NCI-H1105 (cell line): ENCODE results near the gene ADCY1.

Source experiments
- DNase-seq: peaks from one replicate; lab custom pipeline; 2025; lab: John Stamatoyannopoulos, UW

Gene ADCY1

GRCh38 chr7:45578022-45578421 lies 3.9 kb downstream of the ADCY1 start:
- no peak for DNase-seq

DNA sequence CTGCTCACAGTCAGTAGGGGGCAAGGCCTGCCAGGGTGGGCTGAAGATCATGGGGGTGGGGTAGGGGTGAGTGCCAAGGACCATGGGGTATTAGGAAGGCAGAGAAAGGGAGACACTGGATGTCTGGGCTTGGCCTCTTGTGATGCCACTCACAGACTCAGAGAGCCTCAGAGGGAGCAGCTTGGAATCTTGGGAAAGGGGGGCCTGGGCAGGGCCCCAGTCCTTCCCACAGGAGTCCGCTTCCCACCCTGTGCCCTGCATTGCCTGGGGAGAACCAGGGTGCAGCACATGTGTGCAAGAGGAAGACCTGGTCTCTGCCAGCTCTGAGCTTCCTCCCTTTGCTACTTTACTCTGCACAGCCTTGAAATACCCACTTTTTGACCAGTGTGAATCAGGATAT lies 4.3 kb downstream of the ADCY1 start:
- DNase-seq = no peak

DNA sequence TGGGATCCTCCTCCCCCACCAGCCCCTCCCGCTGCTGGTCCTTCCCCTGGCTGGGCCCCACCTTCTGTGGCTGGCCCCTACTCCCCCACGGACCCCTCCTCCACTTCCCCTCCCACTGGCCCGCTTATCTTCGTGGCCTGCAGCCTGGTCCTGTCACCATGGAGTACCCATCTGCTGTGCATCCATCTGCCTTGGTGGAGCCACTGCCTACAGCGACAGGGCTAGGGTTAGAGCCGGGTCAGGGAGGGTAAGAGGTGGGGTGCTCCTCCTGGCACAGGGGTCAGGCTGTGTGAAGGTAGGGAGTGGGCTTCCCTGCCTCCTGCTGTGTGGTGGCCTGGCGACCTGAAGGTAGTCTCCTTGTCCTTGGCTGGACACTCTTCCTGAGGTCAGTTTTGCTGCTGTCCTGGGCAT lies 5.2 kb downstream of the ADCY1 start:
- no peak for DNase-seq

GRCh38 chr7:45580053-45580872 lies 6.1 kb downstream of the ADCY1 start:
- peak; percentile 8 for DNase-seq

GRCh38 chr7:45581271-45581780 lies 7.2 kb downstream of the ADCY1 start:
- no peak for DNase-seq

DNA sequence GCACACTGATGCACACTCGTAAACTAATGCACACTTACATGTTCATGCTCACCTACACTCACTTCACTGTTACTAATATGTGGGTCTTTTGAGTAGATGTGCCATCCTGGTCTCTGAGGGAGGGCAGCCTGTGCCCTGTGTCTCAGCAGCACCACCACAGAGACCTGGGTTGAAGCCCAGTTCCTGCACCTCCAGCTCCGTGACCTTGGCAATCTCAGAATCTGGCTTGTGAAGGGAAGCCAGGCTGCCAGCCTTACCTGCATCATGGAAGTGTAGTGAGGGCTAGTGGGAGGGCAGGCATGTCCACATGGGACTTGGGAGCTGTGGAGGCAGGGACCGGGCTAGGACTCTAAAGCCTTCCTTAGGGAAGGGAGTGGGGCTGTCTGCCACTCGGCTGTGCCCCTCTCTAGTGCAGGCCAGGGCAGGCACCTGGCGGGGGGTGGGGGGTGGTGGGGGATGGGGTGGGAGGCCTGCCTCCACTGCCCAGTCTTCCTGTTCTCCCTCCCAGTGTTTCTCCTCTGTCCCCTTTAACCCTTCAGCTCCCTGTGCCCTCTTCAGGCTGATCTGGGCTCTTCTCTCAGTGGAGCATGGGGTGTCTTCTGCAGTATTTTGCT lies 8.1 kb downstream of the ADCY1 start:
- DNase-seq = no peak

GRCh38 chr7:45582868-45583277 lies 8.7 kb downstream of the ADCY1 start:
- DNase-seq = no peak

DNA sequence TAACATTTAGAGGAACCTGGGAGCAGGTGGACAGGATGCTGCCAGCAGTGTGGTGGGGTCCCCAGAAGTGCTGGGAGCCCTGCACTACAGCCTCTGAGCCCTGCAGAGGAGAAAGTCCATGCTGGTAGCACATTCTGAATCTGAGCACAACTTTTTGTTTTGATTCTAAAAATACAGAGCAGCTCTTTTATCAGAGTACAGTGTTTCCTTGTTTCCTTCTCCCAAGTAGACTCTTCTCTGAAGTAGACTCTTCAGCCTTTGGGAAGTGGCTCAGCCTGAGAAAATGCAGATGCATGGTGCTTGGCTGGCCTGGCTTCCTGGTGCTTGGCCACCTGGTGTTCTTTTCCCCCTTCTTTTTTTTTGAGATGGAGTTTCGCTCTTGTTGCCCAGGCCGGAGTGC lies 9.1 kb downstream of the ADCY1 start:
- no peak for DNase-seq

DNA sequence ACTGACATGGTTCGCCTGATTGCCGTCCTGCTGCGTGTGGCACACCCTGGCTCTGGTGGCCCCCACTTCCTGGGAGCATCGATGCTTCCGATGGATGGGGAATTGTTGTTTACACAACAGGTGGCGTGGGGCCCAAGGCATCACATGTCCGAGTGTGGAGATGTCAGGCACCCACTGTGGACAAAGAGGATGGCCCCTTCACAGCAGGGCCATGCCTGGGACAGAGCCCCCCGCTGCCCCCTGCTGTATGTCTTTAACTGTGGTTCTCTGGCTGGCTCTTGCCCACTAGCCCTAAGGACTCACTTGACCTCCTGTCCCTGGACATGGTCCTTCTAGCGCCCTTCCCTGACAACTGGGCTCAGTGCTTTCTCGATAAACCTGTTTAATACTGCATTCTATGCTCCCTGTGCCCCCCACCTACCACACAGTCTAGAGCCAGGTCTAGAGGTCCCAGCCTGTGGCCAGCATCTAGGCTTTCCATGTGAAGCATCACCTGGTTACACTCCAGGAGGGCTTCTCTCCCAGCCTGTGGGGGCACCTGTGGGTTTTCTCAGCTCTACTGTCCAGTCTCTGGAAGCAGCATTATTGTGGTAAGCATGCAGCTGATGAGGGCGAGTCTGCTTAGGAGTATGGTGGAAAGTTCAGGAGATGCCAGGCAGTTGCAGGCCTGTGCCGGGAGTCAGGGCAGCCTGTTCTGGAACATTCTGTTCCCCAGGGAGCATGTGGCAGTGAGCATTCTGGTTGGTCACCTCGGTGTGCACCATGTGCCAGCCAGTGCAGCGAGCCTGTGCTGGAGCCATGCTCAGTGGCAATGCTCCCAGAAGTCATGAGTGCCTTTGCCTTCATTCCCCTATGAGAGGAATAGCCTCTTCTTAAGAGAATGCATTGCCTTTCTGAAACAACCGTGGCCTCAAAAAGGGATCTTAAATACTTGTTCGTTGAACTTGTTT lies 10.4 kb downstream of the ADCY1 start:
- no peak for DNase-seq

GRCh38 chr7:45585628-45586027 lies 11.5 kb downstream of the ADCY1 start:
- no peak for DNase-seq

DNA sequence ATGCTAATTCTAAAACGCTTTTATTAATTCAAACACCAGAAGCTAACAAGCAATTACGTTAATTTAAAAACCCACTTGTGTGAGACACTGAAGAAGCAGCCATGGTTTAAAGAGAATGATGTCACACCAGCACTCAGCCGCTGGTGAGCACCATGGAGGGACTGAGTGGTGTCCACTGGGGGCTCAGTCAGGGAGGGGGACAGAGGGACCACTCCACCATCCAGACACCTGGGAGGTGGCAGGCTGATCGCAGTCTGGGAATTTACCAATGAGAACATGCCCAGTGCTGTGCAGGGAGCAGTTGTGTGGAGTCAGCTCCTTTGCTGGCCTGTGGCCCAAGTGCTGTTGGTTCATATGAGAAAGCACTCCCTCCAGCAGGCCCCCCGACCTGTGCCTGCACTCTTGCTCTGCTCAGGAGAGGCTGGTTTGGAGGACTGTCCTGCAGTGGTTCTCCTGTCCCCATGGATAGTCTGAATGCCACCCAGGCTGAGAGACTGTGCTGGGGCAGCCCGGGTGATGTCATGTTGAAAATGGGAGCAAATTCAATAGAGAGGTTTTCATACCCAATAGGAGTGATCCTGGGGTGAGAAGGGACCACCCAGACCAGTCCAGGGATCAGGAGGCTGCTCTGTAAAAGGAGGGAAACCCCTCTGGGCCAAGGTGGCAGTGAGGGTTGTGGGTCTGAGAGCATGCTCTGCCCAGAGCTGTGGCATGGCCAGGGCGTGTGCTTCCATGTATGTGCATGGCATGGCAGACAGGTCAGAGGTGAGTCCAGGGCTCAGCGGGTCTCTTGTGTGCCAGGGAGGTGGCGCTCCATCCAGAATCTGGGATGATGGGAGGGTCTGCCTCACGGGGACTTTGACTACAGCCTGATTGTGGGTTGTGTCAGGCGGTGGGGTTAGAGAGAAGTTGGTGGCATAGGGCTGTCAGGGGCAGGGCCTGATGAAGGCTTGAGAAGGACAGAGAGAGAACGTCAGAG lies 12.7 kb downstream of the ADCY1 start:
- DNase-seq = no peak

DNA sequence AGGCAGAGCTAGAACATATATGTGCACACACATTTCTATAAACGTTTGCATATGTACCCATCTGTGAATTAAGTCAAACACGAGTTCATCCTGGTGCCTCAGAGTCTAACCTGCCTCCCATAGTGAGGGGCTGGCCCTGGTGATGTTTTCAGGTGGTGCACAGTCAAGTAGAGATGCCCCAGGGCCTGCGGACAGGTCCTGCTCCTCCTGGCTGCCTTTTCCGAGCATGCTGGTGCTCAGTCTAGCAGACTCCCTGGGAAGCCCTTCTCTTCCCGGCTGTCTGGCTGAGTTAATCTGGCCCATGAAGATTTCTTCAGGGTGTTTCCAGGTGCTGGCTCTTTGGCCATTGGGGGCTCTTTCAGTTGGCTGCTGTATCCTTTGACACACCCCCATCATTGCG lies 14.3 kb downstream of the ADCY1 start:
- no peak for DNase-seq

DNA sequence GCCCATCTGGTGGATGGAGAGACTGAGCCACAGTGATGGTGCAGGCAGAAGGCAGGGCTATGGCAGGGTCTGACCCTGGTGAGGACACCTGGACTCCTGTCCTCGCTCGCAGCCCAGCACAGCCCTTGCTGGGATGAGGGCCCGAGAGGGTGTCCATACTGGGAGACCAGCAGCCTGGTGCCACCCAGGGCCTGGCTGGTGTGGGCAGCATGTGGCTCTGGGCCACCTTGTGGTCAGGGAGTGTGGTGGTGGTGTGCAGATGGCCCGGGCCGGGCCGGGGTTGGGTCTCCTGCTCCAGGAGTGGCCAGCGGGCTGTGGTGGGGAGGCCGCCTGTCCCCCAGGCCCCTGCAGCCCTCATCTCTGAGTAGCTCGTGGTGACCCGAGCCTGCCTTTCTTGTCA lies 14.9 kb downstream of the ADCY1 start:
- no peak for DNase-seq

DNA sequence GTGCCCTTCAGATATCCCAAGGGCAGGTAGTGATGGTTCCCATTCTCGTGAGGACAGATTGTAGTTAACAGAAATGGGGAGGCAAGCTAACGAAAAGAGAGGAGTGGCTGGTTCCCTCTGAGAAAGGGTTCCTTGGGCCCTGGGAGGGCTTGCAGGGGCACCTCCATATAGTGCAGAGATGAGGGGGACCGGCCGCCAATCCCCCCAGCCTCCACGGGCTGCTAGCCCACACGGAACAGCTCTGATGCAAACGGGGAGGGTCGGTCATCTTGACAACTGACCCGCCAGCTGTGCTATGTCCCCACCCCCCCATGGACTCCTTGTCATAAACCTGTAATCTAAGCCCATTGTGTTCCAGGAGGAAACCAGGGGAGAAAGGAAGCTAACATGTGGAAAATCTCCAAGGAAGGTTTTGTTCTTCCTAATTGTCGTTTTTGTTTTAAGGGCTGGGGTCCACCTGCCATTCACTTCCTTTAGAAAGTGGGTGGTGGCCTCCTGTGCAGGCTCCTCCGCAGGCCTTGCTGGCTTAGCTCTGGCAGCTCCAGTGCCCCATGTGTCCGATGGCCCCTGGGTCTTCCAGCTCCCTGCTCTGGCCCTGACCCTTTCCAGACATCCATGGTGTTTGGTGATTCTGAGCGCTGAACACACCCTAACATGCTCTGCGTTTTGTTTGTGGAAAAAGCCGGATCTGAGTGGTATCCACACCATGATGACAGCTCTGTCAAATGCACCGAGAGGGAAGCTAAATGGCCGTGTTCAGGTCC lies 15.9 kb downstream of the ADCY1 start:
- no peak for DNase-seq

GRCh38 chr7:45590679-45591057 lies 16.5 kb downstream of the ADCY1 start:
- DNase-seq = no peak

- DNase-seq = no peak
Measured at GRCh38 chr7:45591101-45591906, 17.1 kb downstream of the ADCY1 start.

- DNase-seq = no peak
Measured at GRCh38 chr7:45592230-45592991, 18.2 kb downstream of the ADCY1 start.

GRCh38 chr7:45593121-45593541 lies 19.0 kb downstream of the ADCY1 start:
- no peak for DNase-seq

DNA sequence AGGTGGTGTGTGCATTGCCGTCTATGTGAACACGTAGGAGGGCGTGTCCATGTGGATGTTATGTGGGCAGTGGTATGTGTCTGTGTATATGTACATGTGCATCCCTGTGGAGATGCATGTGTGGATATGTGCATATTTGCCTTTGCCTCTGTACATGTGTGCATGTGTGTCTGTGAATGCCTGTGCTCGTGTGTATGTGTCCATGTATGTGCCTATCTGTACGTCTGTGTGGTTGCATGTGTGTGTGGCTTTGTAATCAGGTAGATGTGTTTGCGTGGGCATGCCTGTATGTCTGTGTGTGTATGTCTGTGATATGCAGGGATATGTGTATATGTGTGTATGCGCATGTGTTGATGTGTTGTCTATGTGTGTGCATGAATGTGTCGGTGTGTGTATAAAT lies 19.7 kb downstream of the ADCY1 start:
- no peak for DNase-seq
